Fibroblast of mammary gland (primary cell): ENCODE data around the gene KIF23.

ENCODE experiments used
- DNase-seq: peaks from one replicate; pipeline ENCODE4 v3.0.0-alpha.2; 2010; ENCODE audit warnings: low read depth
- H3K4me3 ChIP-seq: 2 replicates; pipeline ENCODE4 v1.5.1; 2011; ENCODE audit warnings: low read depth, mild to moderate bottlenecking, low read length, moderate library complexity; ENCODE audit not compliant: control insufficient read depth
- CTCF ChIP-seq: conservative IDR thresholded peaks from 2 replicates; pipeline ENCODE4 v1.5.1; 2011; ENCODE audit warnings: low read depth, low read length, inconsistent platforms; ENCODE audit not compliant: control insufficient read depth, insufficient read depth

Gene KIF23

GRCh38 chr15:69403594-69403993 is 10.6 kb upstream of the KIF23 start:
- H3K4me3 ChIP-seq, result no peak overlapping the region
- DNase-seq, result peak; percentile 91
- no peak for TF ChIP-seq CTCF

- no peak for DNase-seq
- H3K4me3 ChIP-seq, result no peak overlapping the region
- TF ChIP-seq CTCF, result no peak
Observed at GRCh38 chr15:69405110-69405509, 9.0 kb upstream of the KIF23 start.

- no peak for DNase-seq
- TF ChIP-seq CTCF, result no peak
- no peak overlapping the region for H3K4me3 ChIP-seq
Observed at GRCh38 chr15:69407719-69408400, 6.3 kb upstream of the KIF23 start.

- TF ChIP-seq CTCF, result no peak
- no peak overlapping the region for H3K4me3 ChIP-seq
- DNase-seq, result no peak
Observed at GRCh38 chr15:69408841-69409240, 5.3 kb upstream of the KIF23 start.

- DNase-seq, result no peak
- no peak overlapping the region for H3K4me3 ChIP-seq
- peak; percentile 28 for TF ChIP-seq CTCF
Observed at GRCh38 chr15:69410248-69410874, 3.8 kb upstream of the KIF23 start.

GRCh38 chr15:69412274-69412673 is 1.9 kb upstream of the KIF23 start:
- no peak overlapping the region for H3K4me3 ChIP-seq
- DNase-seq, result no peak
- no peak for TF ChIP-seq CTCF

GRCh38 chr15:69412701-69413100 is 1.4 kb upstream of the KIF23 start:
- TF ChIP-seq CTCF, result no peak
- no peak for DNase-seq
- H3K4me3 ChIP-seq, result no peak overlapping the region
